GM12878 (cell line): ENCODE measurements around the gene HNRNPA2B1. TPM values are rescaled to one million over a fixed set of nuclear protein-coding genes. Genes with fewer than 3 reads are reported as not detected.

Source experiments
- ATF2 ChIP-seq: IDR thresholded peaks from 2 replicates; pipeline ENCODE4 v1.6.1; 2012; ENCODE audit warnings: low read length, inconsistent platforms
- ATF7 ChIP-seq: fragments of 450-650 bp; IDR thresholded peaks from 2 replicates; pipeline ENCODE4 v1.6.1; 2016; ENCODE audit warnings: low read depth, mild to moderate bottlenecking
- BCL3 ChIP-seq: IDR thresholded peaks from 2 replicates; pipeline ENCODE4 v1.6.1; 2011; ENCODE audit warnings: borderline replicate concordance, low read depth, mild to moderate bottlenecking, moderate library complexity, low read length; ENCODE audit not compliant: insufficient read depth, poor library complexity, severe bottlenecking
- CEBPB ChIP-seq, 2 experiments: fragments of 150-350 bp in 1 of 2; IDR thresholded peaks; 2 replicates each; pipeline ENCODE4 v1.6.1; 2012 to 2014; ENCODE audit warnings: low read depth in 2 of 2, low read length in 2 of 2, borderline replicate concordance in 1 of 2, inconsistent platforms in 1 of 2
- CREM ChIP-seq: IDR thresholded peaks from 2 replicates; pipeline ENCODE4 v1.6.1; 2014; ENCODE audit warnings: antibody characterized with exemption, low read depth
- EP300 ChIP-seq, 2 experiments: fragments of 150-350 bp in 1 of 2; IDR thresholded peaks; 2 replicates each; pipeline ENCODE4 v1.6.1; 2011 to 2012; ENCODE audit warnings: low read depth in 2 of 2, low read length in 2 of 2, borderline replicate concordance in 1 of 2, improper control_type of control experiment in 1 of 2, inconsistent platforms in 1 of 2; ENCODE audit not compliant: control insufficient read depth in 1 of 2
- FOS ChIP-seq: IDR thresholded peaks from 3 replicates; pipeline ENCODE4 v1.6.1; 2011; ENCODE audit warnings: borderline replicate concordance; ENCODE audit not compliant: insufficient read length; ENCODE audit errors: extremely low read depth
- FOXM1 ChIP-seq: IDR thresholded peaks from 2 replicates; pipeline ENCODE4 v1.6.1; 2012; ENCODE audit warnings: low read depth, mild to moderate bottlenecking, inconsistent platforms, low read length, moderate library complexity
- HCFC1 ChIP-seq: fragments of 150-350 bp; IDR thresholded peaks from 2 replicates; pipeline ENCODE4 v1.6.1; 2014; ENCODE audit warnings: low read length
- HDGF ChIP-seq: fragments of 450-650 bp; IDR thresholded peaks from 2 replicates; pipeline ENCODE4 v1.6.1; 2016; ENCODE audit warnings: antibody characterized with exemption
- MEF2A ChIP-seq: IDR thresholded peaks from 2 replicates; pipeline ENCODE4 v1.6.1; 2011; ENCODE audit warnings: low read depth, mild to moderate bottlenecking, low read length, moderate library complexity; ENCODE audit not compliant: insufficient read depth
- MEF2B ChIP-seq: fragments of 450-650 bp; IDR thresholded peaks from 2 replicates; pipeline ENCODE4 v1.6.1; 2018; ENCODE audit warnings: mild to moderate bottlenecking, moderate library complexity; ENCODE audit not compliant: partially characterized antibody, poor library complexity, severe bottlenecking
- MLLT1 ChIP-seq: fragments of 450-650 bp; IDR thresholded peaks from 2 replicates; pipeline ENCODE4 v1.6.1; 2016; ENCODE audit warnings: mild to moderate bottlenecking
- MYB ChIP-seq: fragments of 150-350 bp; IDR thresholded peaks from 2 replicates; pipeline ENCODE4 v1.6.1; 2014; ENCODE audit warnings: mild to moderate bottlenecking, low read depth, low read length, borderline replicate concordance
- POLR2AphosphoS2 ChIP-seq: IDR thresholded peaks from 2 replicates; pipeline ENCODE4 v1.6.1; 2011; ENCODE audit warnings: low read depth, mild to moderate bottlenecking, low read length, improper control_type of control experiment, moderate library complexity
- POU2F2 ChIP-seq: IDR thresholded peaks from 3 replicates; pipeline ENCODE4 v1.6.1; 2011; ENCODE audit warnings: low read depth, mild to moderate bottlenecking, low read length, borderline replicate concordance
- PRDM15 ChIP-seq: fragments of 450-650 bp; formaldehyde crosslinking; IDR thresholded peaks from 2 replicates; pipeline ENCODE4 v1.4.0; 2020; ENCODE audit warnings: mild to moderate bottlenecking, moderate library complexity
- SMARCA5 ChIP-seq: fragments of 450-650 bp; IDR thresholded peaks from 2 replicates; pipeline ENCODE4 v1.6.1; 2017; ENCODE audit warnings: mild to moderate bottlenecking
- SPI1 ChIP-seq: IDR thresholded peaks from 2 replicates; pipeline ENCODE4 v1.6.1; 2011; ENCODE audit warnings: low read depth, mild to moderate bottlenecking, low read length, moderate library complexity, borderline replicate concordance; ENCODE audit not compliant: insufficient read depth
- TCF7 ChIP-seq: IDR thresholded peaks from 2 replicates; pipeline ENCODE4 v1.6.1; 2014; ENCODE audit warnings: antibody characterized with exemption, borderline replicate concordance
- polyA plus RNA-seq, 11 experiments: library from polyadenylated mRNA; depleted of rRNA in 4 of 11; unstranded in 6 of 11; stranded (reverse) in 5 of 11; fragments of >200 nt; fragmentation: Nextera tagmentation in 4 of 11; fragmentation: Illumina TruSeq in 1 of 11; extraction: Ambion mirVana in 4 of 11; extraction: Trizol in 1 of 11; gene quantifications; 1 replicate in 1 of 11; 2 replicates in 10 of 11; pipeline versions ENCODE4 v1.2.1 to v1.2.3, GENCODE V29; 2011 to 2016; ENCODE audit warnings: inconsistent platforms in 2 of 11, missing spikeins in 2 of 11, low read depth in 1 of 11
- total RNA-seq, 4 experiments: library from RNA; depleted of rRNA in 3 of 4; stranded (reverse); fragments of >200 nt in 3 of 4; fragmentation: Illumina TruSeq in 1 of 4; extraction: Trizol in 1 of 4; gene quantifications; 2 replicates each; pipeline versions ENCODE4 v1.2.1 to v1.2.3, GENCODE V29; 2013 to 2021

Gene HNRNPA2B1
- total and polyA plus RNA-seq, 10 of the 15 experiments (the other 5 are each of a cell fraction or from before 2014, with no cell fraction given), result 295 to 1,396 (median 932) TPM

- peak; percentile 33 for TF ChIP-seq BCL3
- TF ChIP-seq MEF2A, result peak; percentile 73
- TF ChIP-seq POU2F2, result peak; percentile 32; the same call in 1 of the 3 replicates
- TF ChIP-seq PRDM15 (CRISPR knock-in tag), result no peak
- peak; percentile 69 for TF ChIP-seq MLLT1
- no peak for TF ChIP-seq CEBPB (IDR thresholded peaks at IDR 0.05; ENCODE audit: borderline replicate concordance in 1 of 2, low read depth in 2 of 2, low read length in 2 of 2)
- TF ChIP-seq POLR2AphosphoS2, result no peak
- TF ChIP-seq SPI1, result peak; percentile 61; the same call in 1 of the 2 replicates
- 0 out of 2 replicates have a peak, but pooled peaks have one; percentile 62 for TF ChIP-seq MYB
- peak; percentile 78; the same call in 1 of the 2 replicates for TF ChIP-seq FOXM1
- TF ChIP-seq HDGF, result 0 out of 2 replicates have a peak, but pooled peaks have one; percentile 40
- peak; percentile 78 for TF ChIP-seq MEF2B
- peak; percentile 58; the same call in 1 of the 2 replicates for TF ChIP-seq CREM
- peak; percentile 80 to 81; a peak in 3 of 4 replicates for TF ChIP-seq EP300 (IDR thresholded peaks at IDR 0.05; ENCODE audit: borderline replicate concordance in 1 of 2, control insufficient read depth in 1 of 2, low read depth in 2 of 2, low read length in 2 of 2)
- TF ChIP-seq TCF7, result peak; percentile 89
- TF ChIP-seq FOS, result no peak
- TF ChIP-seq ATF2, result peak; percentile 61
- TF ChIP-seq HCFC1, result no peak
- peak; percentile 49 for TF ChIP-seq ATF7
- peak; percentile 87 for TF ChIP-seq SMARCA5
These were observed 43.8 kb downstream of the HNRNPA2B1 start (continued) for GRCh38 chr7:26156451-26157420.
